ENCODE results near the gene ENAH. TPM values are rescaled to one million over a fixed set of nuclear protein-coding genes. Genes with fewer than 3 reads are reported as not detected.
A peak's percentile ranks its signal among the peaks of the same experiment; 100 is the strongest.
"Not testable (repeated sequence)": the region's sequence is repeated elsewhere in the genome, so short reads cannot be mapped to it uniquely, and the experiment has no call there.

Gene ENAH
- total RNA-seq, 3 donors from 2014 or later, result 0.90 to 1.3 (median 1.1) TPM

DNA sequence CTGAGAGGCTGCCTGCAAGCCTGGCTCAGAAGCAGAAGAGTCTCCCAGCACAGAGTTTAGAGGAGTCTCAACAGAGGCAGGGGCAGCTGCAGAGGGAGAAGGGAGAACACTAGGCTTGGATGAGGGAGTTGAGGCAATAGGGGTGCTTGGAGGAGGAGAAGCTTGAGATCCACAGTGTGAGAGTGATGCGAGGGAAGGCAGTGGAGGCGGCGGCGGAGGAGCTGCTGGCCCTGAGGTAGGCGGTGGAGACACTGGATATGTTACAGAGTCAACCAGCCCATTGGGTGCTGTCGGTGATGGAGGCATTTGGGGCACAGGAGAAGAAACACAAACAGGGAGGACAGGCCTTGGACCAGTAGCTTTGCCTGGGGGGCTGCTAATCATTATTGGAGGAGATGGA, 135.7 kb downstream of the ENAH start:
- no peaks in the 10 kb centered on the region for H3K9me3 Mint-ChIP-seq
- H3K4me1 Mint-ChIP-seq (ENCODE audit: low read depth), result no peaks in the 10 kb centered on the region
- ATAC-seq (no peak), DNase-seq (no peak)
- H3K27me3 Mint-ChIP-seq (ENCODE audit: low read depth), result peaks cover 10% of the 10 kb centered on the region
- H3K4me3 Mint-ChIP-seq, result no peak overlapping the region
- no peaks in the 10 kb centered on the region for H3K36me3 Mint-ChIP-seq (ENCODE audit: insufficient read depth)

DNA sequence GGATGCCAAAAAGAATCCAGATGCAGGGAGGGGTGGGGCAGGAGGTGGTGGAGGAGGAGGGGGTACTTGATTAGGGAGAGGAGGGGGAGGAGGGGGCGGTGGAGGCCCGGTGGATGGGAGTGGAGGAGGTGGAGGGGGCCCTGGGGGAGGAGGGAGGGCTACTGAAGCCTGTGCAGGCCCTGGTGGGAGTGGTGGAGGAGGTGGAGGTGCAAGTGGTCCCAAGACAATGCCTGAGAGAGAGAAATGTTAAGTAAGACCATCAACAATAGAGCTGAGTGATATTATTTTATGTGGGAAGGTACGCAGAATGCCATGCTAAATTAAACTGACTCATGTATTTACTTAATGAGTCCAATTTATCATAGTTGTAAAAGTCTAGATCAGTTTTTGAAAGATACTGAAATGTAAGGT, 138.2 kb downstream of the ENAH start:
- no peaks in the 10 kb centered on the region for H3K36me3 Mint-ChIP-seq (ENCODE audit: insufficient read depth)
- no peak for ATAC-seq
- peaks cover 1% of the 10 kb centered on the region for H3K4me1 Mint-ChIP-seq (ENCODE audit: low read depth)

DNA sequence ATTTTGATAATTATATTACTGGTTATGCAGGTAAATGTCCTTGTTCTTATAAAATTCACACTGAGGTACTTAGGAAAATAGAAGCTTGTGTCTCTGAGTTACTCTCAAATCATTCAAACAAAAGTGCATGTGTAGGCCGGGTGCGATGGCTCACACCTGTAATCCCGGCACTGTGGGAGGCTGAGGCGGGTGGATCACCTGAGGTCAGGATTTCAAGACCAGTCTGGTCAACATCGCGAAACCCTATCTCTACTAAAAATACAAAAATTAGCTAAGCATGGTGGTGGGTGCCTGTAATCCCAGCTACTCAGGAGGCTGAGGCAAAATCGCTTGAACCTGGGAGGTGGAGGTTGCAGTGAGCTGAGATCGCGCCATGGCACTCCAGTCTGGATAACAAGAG, 139.3 kb downstream of the ENAH start:
- H3K4me1 Mint-ChIP-seq (ENCODE audit: low read depth); H3K36me3 Mint-ChIP-seq (ENCODE audit: insufficient read depth); H3K9me3 Mint-ChIP-seq; ATAC-seq; DNase-seq; H3K4me3 Mint-ChIP-seq: not testable (repeated sequence)
- peaks cover 20% of the 10 kb centered on the region for H3K27me3 Mint-ChIP-seq (ENCODE audit: low read depth)

More for the DNA sequence above, 138.2 kb downstream of the ENAH start:
- H3K27me3 Mint-ChIP-seq (ENCODE audit: low read depth), result peaks cover 19% of the 10 kb centered on the region
- DNase-seq, result no peak
- H3K9me3 Mint-ChIP-seq, result no peaks in the 10 kb centered on the region
- no peak overlapping the region for H3K4me3 Mint-ChIP-seq

DNA sequence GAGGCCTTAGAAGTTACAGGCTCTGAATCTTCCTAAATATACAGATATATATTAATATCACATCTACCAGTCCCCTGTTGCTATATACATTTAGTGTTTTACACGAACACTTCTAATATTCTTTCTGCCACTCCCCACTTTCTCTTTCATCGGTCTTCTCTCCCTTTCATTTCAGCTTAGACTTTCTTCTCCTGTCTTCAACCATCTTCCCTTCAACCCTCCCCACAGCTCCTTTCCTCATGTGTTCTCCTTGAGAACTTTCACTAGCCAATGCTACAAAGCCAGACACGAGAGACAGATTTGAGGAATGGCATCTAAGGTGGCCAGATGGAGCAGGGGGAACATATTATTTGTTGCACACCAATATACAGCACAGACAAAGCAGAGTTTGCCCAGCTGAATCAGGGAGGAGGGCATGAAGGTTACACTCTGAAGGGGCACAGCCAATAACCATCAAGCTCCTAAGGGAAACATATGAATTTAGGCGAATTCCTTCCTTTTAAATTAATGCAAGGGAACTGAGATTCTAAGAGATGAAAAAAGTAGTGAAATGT, 141.0 kb downstream of the ENAH start:
- no peaks in the 10 kb centered on the region for H3K36me3 Mint-ChIP-seq (ENCODE audit: insufficient read depth)
- no peak overlapping the region for H3K4me3 Mint-ChIP-seq
- no peak for ATAC-seq
- no peak for DNase-seq
- H3K9me3 Mint-ChIP-seq, result no peaks in the 10 kb centered on the region
- H3K27me3 Mint-ChIP-seq (ENCODE audit: low read depth), result peaks cover 20% of the 10 kb centered on the region
- H3K4me1 Mint-ChIP-seq (ENCODE audit: low read depth), result peaks cover 2% of the 10 kb centered on the region

DNA sequence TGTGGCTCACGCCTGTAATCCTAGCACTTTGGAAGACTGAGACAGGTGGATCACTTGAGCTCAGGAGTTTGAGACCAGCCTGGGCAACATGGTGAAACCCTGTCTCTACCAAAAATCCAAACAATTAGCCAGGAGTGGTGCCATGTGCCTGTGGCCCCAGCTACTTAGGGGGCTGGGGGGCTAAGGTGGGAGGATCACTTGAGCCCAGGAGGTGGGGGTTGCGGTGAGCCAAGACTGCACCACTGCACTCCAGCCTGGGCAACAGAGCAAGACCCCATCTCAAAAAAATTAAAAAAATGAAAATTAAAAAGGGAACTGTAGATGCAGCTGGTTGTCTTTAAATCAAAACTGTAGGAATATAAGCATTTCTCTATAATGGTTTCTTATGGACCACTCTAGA, 142.2 kb downstream of the ENAH start:
- not testable (repeated sequence) for DNase-seq

DNA sequence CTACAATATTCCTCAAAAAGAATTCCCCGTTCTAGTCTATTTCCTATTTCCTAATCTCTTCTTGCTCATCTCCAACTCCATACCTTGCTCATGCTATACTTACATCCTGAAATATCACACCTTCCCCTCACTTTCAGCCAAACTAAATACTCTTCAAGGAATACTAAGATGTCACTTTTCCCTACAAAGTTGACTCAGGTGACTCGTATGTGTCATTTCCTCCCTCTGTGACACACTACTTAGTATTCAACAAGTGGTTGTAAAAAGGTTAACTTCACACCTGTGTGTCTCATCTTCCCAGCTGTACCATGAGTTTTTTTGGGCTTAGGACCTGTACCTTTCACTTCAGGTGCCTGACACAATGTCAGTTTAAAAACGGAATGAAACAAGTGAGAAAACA, 143.2 kb downstream of the ENAH start:
- peak; percentile 43 to 51 for ATAC-seq
- peaks cover 18% of the 10 kb centered on the region for H3K27me3 Mint-ChIP-seq (ENCODE audit: low read depth)
- no peaks in the 10 kb centered on the region for H3K36me3 Mint-ChIP-seq (ENCODE audit: insufficient read depth)
- DNase-seq, result no peak
- no peak overlapping the region for H3K4me3 Mint-ChIP-seq
- H3K9me3 Mint-ChIP-seq, result no peaks in the 10 kb centered on the region
- peaks cover 2% of the 10 kb centered on the region for H3K4me1 Mint-ChIP-seq (ENCODE audit: low read depth)

More for the DNA sequence above, 142.2 kb downstream of the ENAH start:
- H3K4me3 Mint-ChIP-seq; ATAC-seq; H3K36me3 Mint-ChIP-seq (ENCODE audit: insufficient read depth); H3K4me1 Mint-ChIP-seq (ENCODE audit: low read depth); H3K9me3 Mint-ChIP-seq: not testable (repeated sequence)
- H3K27me3 Mint-ChIP-seq (ENCODE audit: low read depth), result peaks cover 20% of the 10 kb centered on the region

DNA sequence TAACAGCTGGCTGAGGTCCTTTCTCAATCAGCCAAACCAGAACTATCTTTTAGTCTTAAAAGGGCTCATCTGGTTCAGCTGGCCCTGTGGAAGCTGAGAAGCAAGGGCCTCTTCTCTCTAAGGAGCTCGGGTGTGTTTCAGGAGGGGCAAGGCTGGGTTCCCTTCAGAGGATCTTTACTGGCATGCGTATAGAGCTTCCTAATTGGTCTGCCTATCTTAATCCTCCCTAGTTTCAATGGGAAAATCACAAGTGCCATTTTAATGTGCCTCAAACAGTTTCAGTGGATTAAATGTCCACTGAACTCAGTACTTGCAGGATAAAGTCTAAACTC, 143.6 kb downstream of the ENAH start:
- Mint-ChIP-seq H3K4me3 (no peak overlapping the region), H3K36me3 (ENCODE audit: insufficient read depth) (no peaks in the 10 kb centered on the region), H3K4me1 (ENCODE audit: low read depth) (peaks cover 2% of the 10 kb centered on the region), H3K9me3 (no peaks in the 10 kb centered on the region), H3K27me3 (ENCODE audit: low read depth) (peaks cover 18% of the 10 kb centered on the region)
- ATAC-seq (no peak), DNase-seq (no peak)

DNA sequence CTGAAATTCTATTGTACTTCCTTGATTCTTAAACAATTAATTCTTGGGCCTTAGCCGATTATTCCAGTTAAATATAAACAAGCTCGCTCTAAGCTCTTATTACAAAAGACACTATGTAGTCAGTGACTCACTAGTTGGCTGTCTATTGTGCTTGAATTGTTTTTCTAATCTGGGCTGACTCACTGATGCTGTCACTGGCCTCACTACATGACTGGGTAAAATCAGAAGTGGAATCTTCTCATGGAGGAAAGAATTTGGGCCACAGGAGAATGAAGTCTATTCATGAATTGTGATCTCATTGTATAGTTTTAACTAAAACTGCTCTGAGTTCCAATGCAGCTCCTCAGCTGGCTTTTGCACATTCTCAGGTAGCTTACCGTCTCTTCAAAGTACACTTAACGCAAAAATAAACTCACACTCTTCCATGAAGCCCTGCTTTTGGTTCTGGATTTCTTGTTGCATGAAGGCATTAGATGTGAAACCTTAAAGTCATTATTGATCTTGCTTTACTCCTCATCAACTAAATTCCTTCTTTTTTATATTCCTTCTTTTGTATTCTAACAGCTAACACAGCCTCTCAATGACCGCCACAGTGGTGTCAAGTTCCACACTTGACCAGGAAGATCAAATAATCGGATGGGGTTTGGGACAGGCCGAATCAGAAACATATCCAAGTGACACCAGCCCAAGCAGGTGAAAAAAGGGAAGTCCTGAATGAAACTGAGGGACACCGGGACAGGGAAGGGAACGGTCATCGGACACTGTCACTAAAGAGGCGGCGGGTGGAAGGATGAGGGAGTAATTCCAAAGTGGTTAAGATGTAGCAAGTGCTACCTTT, 144.2 kb downstream of the ENAH start:
- no peak overlapping the region for H3K4me3 Mint-ChIP-seq
- H3K9me3 Mint-ChIP-seq, result no peaks in the 10 kb centered on the region
- peaks cover 2% of the 10 kb centered on the region for H3K4me1 Mint-ChIP-seq (ENCODE audit: low read depth)
- ATAC-seq (peak; percentile 67 to 82), DNase-seq (no peak)
- H3K27me3 Mint-ChIP-seq (ENCODE audit: low read depth), result peaks cover 18% of the 10 kb centered on the region
- H3K36me3 Mint-ChIP-seq (ENCODE audit: insufficient read depth), result no peaks in the 10 kb centered on the region

DNA sequence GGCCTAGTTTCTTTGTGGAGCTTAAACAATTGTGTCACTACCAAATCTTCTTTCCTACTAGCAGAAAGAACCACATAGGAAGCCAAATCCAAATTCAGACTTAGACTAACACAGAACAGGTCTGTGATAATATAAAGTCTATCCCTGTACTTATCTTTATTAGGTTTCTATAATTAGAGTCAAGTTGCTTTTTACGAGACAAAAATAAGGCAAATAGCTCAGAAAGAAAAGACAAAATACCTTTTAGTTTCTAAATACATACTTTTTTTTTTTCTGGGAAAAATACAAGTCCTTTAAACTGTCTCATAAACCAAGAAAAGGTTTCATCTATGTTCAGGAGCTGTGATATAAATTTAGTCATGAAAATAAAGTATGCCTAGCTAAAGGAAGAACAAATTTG, 146.2 kb downstream of the ENAH start:
- no peak for DNase-seq
- H3K4me1 Mint-ChIP-seq (ENCODE audit: low read depth), result peaks cover 2% of the 10 kb centered on the region
- no peak overlapping the region for H3K4me3 Mint-ChIP-seq
- H3K27me3 Mint-ChIP-seq (ENCODE audit: low read depth), result peaks cover 13% of the 10 kb centered on the region
- no peaks in the 10 kb centered on the region for H3K36me3 Mint-ChIP-seq (ENCODE audit: insufficient read depth)
- no peak for ATAC-seq
- H3K9me3 Mint-ChIP-seq, result no peaks in the 10 kb centered on the region

DNA sequence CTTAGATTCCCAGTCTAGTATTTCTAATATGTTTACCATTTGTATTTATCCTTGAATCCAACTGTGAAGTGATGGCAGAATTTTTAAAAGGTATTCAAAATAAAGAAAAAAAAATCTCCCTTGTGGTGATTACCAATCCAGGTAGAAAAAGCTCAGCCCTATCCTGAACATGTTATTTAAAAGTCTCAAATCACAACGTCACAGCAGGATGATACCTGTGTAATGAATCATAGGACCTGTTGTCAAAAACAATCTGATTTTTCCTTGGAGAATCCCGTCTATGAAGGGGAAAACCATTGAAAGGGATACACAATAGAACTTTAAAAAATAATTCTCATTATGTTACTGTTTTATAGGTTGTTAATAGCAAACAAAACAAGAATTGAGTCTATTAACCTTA, 148.1 kb downstream of the ENAH start:
- peaks cover 11% of the 10 kb centered on the region for H3K27me3 Mint-ChIP-seq (ENCODE audit: low read depth)
- no peaks in the 10 kb centered on the region for H3K9me3 Mint-ChIP-seq

DNA sequence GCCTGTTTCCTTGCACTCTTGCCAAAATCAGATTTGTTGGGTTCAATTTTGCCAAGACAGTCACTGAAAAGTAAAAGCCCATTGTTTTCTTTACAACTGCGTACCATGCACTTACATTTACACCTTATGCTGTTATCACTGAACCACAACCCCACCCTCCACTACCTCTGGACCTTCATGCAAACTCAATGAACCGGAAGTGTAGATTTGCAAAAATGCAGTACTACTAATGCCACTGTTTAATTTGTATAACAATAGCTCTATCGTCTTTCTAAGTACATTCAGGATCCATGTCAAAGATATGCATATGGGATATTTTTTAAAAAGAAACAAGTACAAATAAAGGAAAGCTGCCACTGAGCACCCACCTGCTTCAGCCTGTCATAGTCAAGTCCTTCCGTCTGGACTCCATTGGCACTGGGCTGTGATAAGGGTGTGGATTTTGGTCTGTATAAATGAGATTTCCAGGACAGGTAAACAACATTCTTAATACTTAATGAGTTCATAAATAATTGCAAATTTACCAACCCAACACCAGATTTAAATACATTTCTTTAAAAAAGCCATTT, 152.2 kb downstream of the ENAH start:
- Mint-ChIP-seq H3K4me1 (ENCODE audit: low read depth) (peaks cover 6% of the 10 kb centered on the region), H3K27me3 (ENCODE audit: low read depth) (peaks cover 13% of the 10 kb centered on the region), H3K4me3 (no peak overlapping the region), H3K9me3 (no peaks in the 10 kb centered on the region), H3K36me3 (ENCODE audit: insufficient read depth) (no peaks in the 10 kb centered on the region)
- DNase-seq (no peak), ATAC-seq (no peak)

More for the DNA sequence above, 148.1 kb downstream of the ENAH start:
- Mint-ChIP-seq H3K36me3 (ENCODE audit: insufficient read depth) (no peaks in the 10 kb centered on the region), H3K4me1 (ENCODE audit: low read depth) (peaks cover 2% of the 10 kb centered on the region), H3K4me3 (no peak overlapping the region)
- ATAC-seq, result no peak
- no peak for DNase-seq

DNA sequence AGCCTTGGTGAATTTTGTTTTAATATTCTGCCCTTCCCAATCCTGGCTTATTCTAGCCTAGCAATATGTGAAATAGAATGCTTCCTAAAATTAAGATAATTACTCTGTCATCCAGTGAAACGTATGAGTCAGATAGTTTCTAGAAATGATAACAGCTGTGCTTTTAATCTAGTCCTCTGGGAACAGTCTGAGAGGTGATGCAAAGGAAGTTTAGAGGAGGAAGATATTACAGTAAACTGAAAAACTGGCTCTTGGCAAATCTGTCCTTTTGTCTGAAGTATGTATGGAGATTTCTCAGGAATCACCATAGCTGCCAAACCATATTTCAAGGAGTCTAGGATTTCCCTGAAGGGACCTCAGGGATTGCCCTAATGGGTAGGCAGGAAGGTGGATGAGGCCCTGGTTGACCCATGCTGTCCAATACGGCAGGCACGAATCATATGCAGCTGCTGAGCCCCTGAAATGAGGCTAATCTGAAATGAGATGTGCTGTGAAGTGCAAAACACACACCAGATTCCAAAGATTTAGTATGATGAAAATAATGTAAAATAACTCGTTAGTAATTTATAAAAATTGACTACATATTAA, 154.3 kb downstream of the ENAH start:
- Mint-ChIP-seq H3K4me1 (ENCODE audit: low read depth) (peaks cover 7% of the 10 kb centered on the region), H3K36me3 (ENCODE audit: insufficient read depth) (no peaks in the 10 kb centered on the region), H3K27me3 (ENCODE audit: low read depth) (peaks cover 16% of the 10 kb centered on the region), H3K9me3 (no peaks in the 10 kb centered on the region), H3K4me3 (no peak overlapping the region)
- ATAC-seq (no peak), DNase-seq (no peak)

DNA sequence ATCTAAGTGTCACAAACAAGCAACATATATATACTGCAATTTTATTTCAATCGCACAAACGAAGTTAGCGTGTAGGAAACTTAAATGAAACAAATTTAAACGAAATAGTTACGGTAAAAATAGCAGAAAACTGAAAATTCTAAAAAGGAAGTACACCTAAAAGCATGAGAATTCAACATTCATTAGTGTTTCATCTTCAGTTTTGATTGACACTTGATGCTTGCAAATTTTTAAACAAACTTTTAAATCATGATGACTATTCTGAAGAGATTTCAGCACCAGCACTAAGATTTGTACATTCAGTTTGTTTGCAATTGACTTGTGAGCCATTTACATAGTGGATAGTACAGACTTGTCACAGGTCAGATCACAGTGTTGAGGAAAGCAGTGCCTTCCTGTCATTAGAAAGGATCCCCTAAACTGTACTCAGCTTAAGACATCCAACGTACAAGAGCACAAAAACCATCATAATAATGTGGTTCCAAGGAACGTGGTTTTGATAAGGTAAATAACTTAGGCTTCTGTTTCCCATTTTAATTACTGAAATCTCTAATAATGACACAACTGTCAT, 158.0 kb downstream of the ENAH start:
- Mint-ChIP-seq H3K36me3 (ENCODE audit: insufficient read depth) (no peaks in the 10 kb centered on the region), H3K4me3 (no peak overlapping the region)

DNA sequence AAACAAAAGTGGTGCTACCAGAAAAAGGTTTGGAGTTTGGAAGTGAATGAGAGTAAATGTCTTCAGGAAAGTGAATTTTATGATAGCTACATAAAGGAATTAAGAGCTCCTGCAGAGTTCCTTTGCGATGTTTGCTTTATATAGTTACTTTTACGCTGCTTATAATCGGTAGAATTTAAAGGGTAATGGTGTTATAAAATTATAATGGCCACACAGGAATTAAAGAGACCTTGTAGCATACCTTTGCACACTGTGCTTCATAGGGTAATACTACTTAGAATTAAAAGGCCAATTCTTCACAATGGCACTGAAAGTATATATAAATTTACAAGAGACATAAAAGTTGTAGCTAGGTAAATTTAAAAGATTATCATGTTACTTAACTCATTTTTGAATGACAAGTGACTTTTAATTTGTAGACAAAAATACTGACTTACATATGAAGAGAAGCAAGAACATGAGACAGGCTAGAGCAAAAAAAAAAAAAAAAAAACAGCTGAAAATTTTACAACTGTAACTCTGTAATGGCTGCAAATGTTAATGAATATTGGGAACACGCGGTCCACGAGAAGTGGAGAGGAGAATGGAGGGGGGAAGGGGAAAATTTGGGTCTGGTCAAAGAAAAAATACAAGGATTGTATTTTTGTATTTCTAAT, 159.2 kb downstream of the ENAH start:
- H3K36me3 Mint-ChIP-seq (ENCODE audit: insufficient read depth), result no peaks in the 10 kb centered on the region
- ATAC-seq (no peak), DNase-seq (no peak)
- no peak overlapping the region for H3K4me3 Mint-ChIP-seq
- H3K4me1 Mint-ChIP-seq (ENCODE audit: low read depth), result peaks cover 7% of the 10 kb centered on the region
- H3K9me3 Mint-ChIP-seq, result no peaks in the 10 kb centered on the region
- peaks cover 10% of the 10 kb centered on the region for H3K27me3 Mint-ChIP-seq (ENCODE audit: low read depth)

More for the DNA sequence above, 158.0 kb downstream of the ENAH start:
- H3K4me1 Mint-ChIP-seq (ENCODE audit: low read depth), result peaks cover 7% of the 10 kb centered on the region
- no peaks in the 10 kb centered on the region for H3K9me3 Mint-ChIP-seq
- DNase-seq (no peak), ATAC-seq (no peak)
- peaks cover 12% of the 10 kb centered on the region for H3K27me3 Mint-ChIP-seq (ENCODE audit: low read depth)
